ENCODE measurements around the gene GPALPP1. TPM values are rescaled to one million over a fixed set of nuclear protein-coding genes. Genes with fewer than 3 reads are reported as not detected.

The GPALPP1 gene
- total RNA-seq, 1 donor from 2014 or later: 29.3 TPM

- H3K4me3 Mint-ChIP-seq: no peak overlapping the region
- no peak for TF ChIP-seq CTCF (conservative IDR thresholded peaks at IDR 0.05)
- H3K4me1 Mint-ChIP-seq (ENCODE audit: unreplicated experiment): no peaks in the 10 kb centered on the region
- peaks cover 7% of the 10 kb centered on the region for H3K27me3 Mint-ChIP-seq
- no peaks in the 10 kb centered on the region for H3K36me3 Mint-ChIP-seq
- H3K27ac Mint-ChIP-seq: no peak overlapping the region
- no peak for DNase-seq (ENCODE audit: extremely low spot score, unreplicated experiment)
- no peaks in the 10 kb centered on the region for H3K9me3 Mint-ChIP-seq
Observed at GRCh38 chr13:45068036-45069001, 79.0 kb downstream of the GPALPP1 start.

DNA sequence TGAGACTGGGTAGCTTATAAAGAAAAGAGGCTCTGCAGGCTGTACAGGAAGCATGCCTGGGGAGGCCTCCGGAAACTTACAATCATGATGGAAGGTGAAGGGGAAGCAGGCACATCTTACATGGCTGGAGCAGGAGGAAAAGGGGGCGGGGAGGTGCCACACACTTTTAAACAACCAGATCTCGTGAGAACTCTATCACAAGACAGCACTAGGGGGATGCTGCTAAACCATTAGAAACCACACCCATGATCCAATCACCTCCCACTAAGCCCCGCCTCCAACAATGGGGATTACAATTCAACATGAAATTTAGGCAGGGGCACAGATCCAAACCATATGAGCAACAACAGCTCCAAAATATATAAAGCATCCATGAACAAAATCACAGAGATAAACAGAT is 84.5 kb downstream of the GPALPP1 start:
- DNase-seq (ENCODE audit: extremely low spot score, unreplicated experiment): no peak
- H3K4me1 Mint-ChIP-seq (ENCODE audit: unreplicated experiment): no peaks in the 10 kb centered on the region
- H3K9me3 Mint-ChIP-seq: no peaks in the 10 kb centered on the region
- no peaks in the 10 kb centered on the region for H3K36me3 Mint-ChIP-seq
- TF ChIP-seq CTCF (conservative IDR thresholded peaks at IDR 0.05): no peak
- H3K27ac Mint-ChIP-seq: no peak overlapping the region
- no peak overlapping the region for H3K4me3 Mint-ChIP-seq
- peaks cover 3% of the 10 kb centered on the region for H3K27me3 Mint-ChIP-seq

- Mint-ChIP-seq H3K36me3 (no peaks in the 10 kb centered on the region), H3K27ac (no peak overlapping the region), H3K4me3 (no peak overlapping the region), H3K9me3 (no peaks in the 10 kb centered on the region), H3K4me1 (ENCODE audit: unreplicated experiment) (no peaks in the 10 kb centered on the region), H3K27me3 (peaks cover 3% of the 10 kb centered on the region)
- no peak for TF ChIP-seq CTCF (conservative IDR thresholded peaks at IDR 0.05)
- DNase-seq (ENCODE audit: extremely low spot score, unreplicated experiment): no peak
Observed at GRCh38 chr13:45074721-45075120, 85.4 kb downstream of the GPALPP1 start.

DNA sequence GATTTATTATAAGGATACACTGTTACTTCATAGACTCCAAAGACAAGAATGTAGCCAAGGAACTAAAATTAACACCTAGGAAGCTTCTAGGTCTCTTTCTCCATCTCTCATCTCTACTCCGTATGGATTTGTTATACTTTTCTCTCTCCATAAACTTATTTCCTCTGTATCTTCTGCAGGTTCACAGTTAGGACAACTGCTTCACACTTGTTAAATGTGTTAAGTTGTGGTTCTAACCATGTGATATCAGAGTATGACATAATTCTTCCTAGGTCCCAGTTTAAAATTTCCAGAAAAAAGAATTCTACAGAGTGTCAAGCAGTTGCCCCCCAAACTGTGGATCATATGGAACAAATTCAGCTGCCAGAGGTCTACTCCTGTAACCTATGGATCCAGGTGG is 88.7 kb downstream of the GPALPP1 start:
- no peak for TF ChIP-seq CTCF (conservative IDR thresholded peaks at IDR 0.05)
- Mint-ChIP-seq H3K4me1 (ENCODE audit: unreplicated experiment) (peaks cover 4% of the 10 kb centered on the region), H3K27ac (no peak overlapping the region), H3K4me3 (no peak overlapping the region), H3K27me3 (peaks cover 12% of the 10 kb centered on the region), H3K9me3 (no peaks in the 10 kb centered on the region), H3K36me3 (no peaks in the 10 kb centered on the region)
- no peak for DNase-seq (ENCODE audit: extremely low spot score, unreplicated experiment)

Other genes starting within 250 kb of the GPALPP1 start
- 6.9 and 8.7 TPM in 2 replicates for gene NUFIP1, start 67 bp upstream of the GPALPP1 start, total RNA-seq (ENCODE audit: low replicate concordance)
- 17.5 and 21.8 TPM in 2 replicates for gene GTF2F2, start 131.0 kb downstream of the GPALPP1 start, total RNA-seq (ENCODE audit: low replicate concordance)
- gene KCTD4, start 211.5 kb downstream of the GPALPP1 start, total RNA-seq (ENCODE audit: low replicate concordance): not detected in 2 replicates